ENCODE data around the gene DMXL2.

The DMXL2 gene

GRCh38 chr15:51448622-51449399 lies 173.8 kb downstream of the DMXL2 start:
- ChIA-PET CTCF (no interaction called here), POLR2A (no interaction called here)
- Histone ChIP-seq H3K9me3 (ENCODE audit: control insufficient read depth, insufficient read depth, low read depth, low read length) (no peaks in the 10 kb centered on the region), H3K4me3 (ENCODE audit: low read depth, low read length) (no peak overlapping the region), H3K4me1 (ENCODE audit: control insufficient read depth, insufficient read depth, low read length) (no peaks in the 10 kb centered on the region), H3K36me3 (ENCODE audit: control insufficient read depth in 2 of 2, insufficient read depth in 1 of 2, low read length in 2 of 2) (peaks cover 0 to 34% of the 10 kb centered on the region in 2 experiments; a peak in 1 of 3 replicates), H3K27ac (ENCODE audit: extremely low read depth, low read depth, low read length) (no peak overlapping the region)
- TF ChIP-seq, protein P1, sequence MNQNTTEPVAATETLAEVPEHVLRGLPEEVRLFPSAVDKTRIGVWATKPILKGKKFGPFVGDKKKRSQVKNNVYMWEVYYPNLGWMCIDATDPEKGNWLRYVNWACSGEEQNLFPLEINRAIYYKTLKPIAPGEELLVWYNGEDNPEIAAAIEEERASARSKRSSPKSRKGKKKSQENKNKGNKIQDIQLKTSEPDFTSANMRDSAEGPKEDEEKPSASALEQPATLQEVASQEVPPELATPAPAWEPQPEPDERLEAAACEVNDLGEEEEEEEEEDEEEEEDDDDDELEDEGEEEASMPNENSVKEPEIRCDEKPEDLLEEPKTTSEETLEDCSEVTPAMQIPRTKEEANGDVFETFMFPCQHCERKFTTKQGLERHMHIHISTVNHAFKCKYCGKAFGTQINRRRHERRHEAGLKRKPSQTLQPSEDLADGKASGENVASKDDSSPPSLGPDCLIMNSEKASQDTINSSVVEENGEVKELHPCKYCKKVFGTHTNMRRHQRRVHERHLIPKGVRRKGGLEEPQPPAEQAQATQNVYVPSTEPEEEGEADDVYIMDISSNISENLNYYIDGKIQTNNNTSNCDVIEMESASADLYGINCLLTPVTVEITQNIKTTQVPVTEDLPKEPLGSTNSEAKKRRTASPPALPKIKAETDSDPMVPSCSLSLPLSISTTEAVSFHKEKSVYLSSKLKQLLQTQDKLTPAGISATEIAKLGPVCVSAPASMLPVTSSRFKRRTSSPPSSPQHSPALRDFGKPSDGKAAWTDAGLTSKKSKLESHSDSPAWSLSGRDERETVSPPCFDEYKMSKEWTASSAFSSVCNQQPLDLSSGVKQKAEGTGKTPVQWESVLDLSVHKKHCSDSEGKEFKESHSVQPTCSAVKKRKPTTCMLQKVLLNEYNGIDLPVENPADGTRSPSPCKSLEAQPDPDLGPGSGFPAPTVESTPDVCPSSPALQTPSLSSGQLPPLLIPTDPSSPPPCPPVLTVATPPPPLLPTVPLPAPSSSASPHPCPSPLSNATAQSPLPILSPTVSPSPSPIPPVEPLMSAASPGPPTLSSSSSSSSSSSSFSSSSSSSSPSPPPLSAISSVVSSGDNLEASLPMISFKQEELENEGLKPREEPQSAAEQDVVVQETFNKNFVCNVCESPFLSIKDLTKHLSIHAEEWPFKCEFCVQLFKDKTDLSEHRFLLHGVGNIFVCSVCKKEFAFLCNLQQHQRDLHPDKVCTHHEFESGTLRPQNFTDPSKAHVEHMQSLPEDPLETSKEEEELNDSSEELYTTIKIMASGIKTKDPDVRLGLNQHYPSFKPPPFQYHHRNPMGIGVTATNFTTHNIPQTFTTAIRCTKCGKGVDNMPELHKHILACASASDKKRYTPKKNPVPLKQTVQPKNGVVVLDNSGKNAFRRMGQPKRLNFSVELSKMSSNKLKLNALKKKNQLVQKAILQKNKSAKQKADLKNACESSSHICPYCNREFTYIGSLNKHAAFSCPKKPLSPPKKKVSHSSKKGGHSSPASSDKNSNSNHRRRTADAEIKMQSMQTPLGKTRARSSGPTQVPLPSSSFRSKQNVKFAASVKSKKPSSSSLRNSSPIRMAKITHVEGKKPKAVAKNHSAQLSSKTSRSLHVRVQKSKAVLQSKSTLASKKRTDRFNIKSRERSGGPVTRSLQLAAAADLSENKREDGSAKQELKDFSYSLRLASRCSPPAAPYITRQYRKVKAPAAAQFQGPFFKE (tag by site-specific recombination; IDR thresholded peaks at IDR 0.05; ENCODE audit: borderline replicate concordance): no peak
- no peak for TF ChIP-seq INSM2 (tag by site-specific recombination; IDR thresholded peaks at IDR 0.05)
- no peak for TF ChIP-seq KLF17 (tag by site-specific recombination; IDR thresholded peaks at IDR 0.05)
- no peak for TF ChIP-seq KLF1 (tag by site-specific recombination; IDR thresholded peaks at IDR 0.05)
- no peak for TF ChIP-seq ZNF501 (tag by site-specific recombination; IDR thresholded peaks at IDR 0.05)
- no peak for TF ChIP-seq ZNF311 (tag by site-specific recombination; IDR thresholded peaks at IDR 0.05; ENCODE audit: borderline replicate concordance)
- TF ChIP-seq, protein P2, sequence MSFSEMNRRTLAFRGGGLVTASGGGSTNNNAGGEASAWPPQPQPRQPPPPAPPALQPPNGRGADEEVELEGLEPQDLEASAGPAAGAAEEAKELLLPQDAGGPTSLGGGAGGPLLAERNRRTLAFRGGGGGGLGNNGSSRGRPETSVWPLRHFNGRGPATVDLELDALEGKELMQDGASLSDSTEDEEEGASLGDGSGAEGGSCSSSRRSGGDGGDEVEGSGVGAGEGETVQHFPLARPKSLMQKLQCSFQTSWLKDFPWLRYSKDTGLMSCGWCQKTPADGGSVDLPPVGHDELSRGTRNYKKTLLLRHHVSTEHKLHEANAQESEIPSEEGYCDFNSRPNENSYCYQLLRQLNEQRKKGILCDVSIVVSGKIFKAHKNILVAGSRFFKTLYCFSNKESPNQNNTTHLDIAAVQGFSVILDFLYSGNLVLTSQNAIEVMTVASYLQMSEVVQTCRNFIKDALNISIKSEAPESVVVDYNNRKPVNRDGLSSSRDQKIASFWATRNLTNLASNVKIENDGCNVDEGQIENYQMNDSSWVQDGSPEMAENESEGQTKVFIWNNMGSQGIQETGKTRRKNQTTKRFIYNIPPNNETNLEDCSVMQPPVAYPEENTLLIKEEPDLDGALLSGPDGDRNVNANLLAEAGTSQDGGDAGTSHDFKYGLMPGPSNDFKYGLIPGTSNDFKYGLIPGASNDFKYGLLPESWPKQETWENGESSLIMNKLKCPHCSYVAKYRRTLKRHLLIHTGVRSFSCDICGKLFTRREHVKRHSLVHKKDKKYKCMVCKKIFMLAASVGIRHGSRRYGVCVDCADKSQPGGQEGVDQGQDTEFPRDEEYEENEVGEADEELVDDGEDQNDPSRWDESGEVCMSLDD (tag by site-specific recombination; IDR thresholded peaks at IDR 0.05): no peak
- no peak for TF ChIP-seq SP3 (tag by site-specific recombination; IDR thresholded peaks at IDR 0.05)
- no peak for TF ChIP-seq ZNF670 (tag by site-specific recombination; IDR thresholded peaks at IDR 0.05; ENCODE audit: low read depth)
- TF ChIP-seq ZNF341 (tag by site-specific recombination; IDR thresholded peaks at IDR 0.05; ENCODE audit: low read depth): no peak
- TF ChIP-seq ZSCAN16 (tag by site-specific recombination; IDR thresholded peaks at IDR 0.05): no peak
- TF ChIP-seq CTCF (tag by site-specific recombination; IDR thresholded peaks at IDR 0.05): no peak
- no peak for TF ChIP-seq ZFP41 (tag by site-specific recombination; IDR thresholded peaks at IDR 0.05; ENCODE audit: borderline replicate concordance)
- no peak for TF ChIP-seq ZNF354C (tag by site-specific recombination; IDR thresholded peaks at IDR 0.05; ENCODE audit: borderline replicate concordance, low read depth)
- TF ChIP-seq, protein P3, sequence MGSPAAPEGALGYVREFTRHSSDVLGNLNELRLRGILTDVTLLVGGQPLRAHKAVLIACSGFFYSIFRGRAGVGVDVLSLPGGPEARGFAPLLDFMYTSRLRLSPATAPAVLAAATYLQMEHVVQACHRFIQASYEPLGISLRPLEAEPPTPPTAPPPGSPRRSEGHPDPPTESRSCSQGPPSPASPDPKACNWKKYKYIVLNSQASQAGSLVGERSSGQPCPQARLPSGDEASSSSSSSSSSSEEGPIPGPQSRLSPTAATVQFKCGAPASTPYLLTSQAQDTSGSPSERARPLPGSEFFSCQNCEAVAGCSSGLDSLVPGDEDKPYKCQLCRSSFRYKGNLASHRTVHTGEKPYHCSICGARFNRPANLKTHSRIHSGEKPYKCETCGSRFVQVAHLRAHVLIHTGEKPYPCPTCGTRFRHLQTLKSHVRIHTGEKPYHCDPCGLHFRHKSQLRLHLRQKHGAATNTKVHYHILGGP (tag by site-specific recombination; IDR thresholded peaks at IDR 0.05): no peak
- no peak for TF ChIP-seq ZNF366 (tag by site-specific recombination; conservative IDR thresholded peaks at IDR 0.05)
- TF ChIP-seq ZNF169 (tag by site-specific recombination; IDR thresholded peaks at IDR 0.05): no peak
- TF ChIP-seq ZFP3 (tag by site-specific recombination; IDR thresholded peaks at IDR 0.05; ENCODE audit: low read depth): no peak
- no peak for TF ChIP-seq ELK4 (IDR thresholded peaks at IDR 0.05; ENCODE audit: borderline replicate concordance, low read depth, low read length)
